Astrocyte (in vitro differentiated cells and primary cell): ENCODE results near the gene TRIO.

Source experiments
- EZH2 ChIP-seq: IDR thresholded peaks from 2 replicates; pipeline ENCODE4 v1.6.1; 2012; ENCODE audit warnings: mild to moderate bottlenecking, low read length, inconsistent platforms; ENCODE audit not compliant: insufficient read depth
- TF ChIP-seq, protein P1 (sequence below): IDR thresholded peaks from 2 replicates; pipeline ENCODE4 v1.5.1; 2011; ENCODE audit warnings: low read depth, mild to moderate bottlenecking, inconsistent platforms, low read length, moderate library complexity; ENCODE audit not compliant: insufficient read depth

DNA sequence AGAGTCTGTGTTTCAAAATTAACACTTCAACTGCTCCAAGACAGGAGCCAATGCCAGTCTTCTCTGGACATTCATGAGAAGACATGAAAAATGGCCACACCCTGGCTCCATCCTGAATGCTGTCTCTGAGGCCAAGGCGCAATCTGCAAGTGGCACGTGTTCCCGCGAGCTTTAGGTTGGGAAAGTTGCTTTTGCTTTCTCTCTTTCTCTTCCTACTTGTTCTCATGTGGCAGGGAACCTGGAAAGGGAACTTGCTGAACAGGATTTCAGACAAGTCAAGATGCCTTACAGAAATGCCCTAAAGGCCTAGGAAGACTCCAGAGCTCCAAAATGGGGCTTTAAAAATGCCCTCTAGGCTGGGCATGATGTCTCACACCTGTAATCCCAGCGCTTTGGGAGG is 346.5 kb downstream of the TRIO start:
- TF ChIP-seq, protein P1, sequence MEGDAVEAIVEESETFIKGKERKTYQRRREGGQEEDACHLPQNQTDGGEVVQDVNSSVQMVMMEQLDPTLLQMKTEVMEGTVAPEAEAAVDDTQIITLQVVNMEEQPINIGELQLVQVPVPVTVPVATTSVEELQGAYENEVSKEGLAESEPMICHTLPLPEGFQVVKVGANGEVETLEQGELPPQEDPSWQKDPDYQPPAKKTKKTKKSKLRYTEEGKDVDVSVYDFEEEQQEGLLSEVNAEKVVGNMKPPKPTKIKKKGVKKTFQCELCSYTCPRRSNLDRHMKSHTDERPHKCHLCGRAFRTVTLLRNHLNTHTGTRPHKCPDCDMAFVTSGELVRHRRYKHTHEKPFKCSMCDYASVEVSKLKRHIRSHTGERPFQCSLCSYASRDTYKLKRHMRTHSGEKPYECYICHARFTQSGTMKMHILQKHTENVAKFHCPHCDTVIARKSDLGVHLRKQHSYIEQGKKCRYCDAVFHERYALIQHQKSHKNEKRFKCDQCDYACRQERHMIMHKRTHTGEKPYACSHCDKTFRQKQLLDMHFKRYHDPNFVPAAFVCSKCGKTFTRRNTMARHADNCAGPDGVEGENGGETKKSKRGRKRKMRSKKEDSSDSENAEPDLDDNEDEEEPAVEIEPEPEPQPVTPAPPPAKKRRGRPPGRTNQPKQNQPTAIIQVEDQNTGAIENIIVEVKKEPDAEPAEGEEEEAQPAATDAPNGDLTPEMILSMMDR = no peak
- no peak for TF ChIP-seq EZH2
